ENCODE results near the gene SLC7A9. TPM values are rescaled to one million over a fixed set of nuclear protein-coding genes. Genes with fewer than 3 reads are reported as not detected.

The SLC7A9 gene
- total RNA-seq (2022) (0.64 and 1.3 TPM in 2 replicates), Bru-seq, nascent RNA (percentile 34 among the genes with signal in this experiment), BruChase-seq, experiment 1, labeled RNA remaining after a 6-hour chase (percentile 40 among the genes with signal in this experiment), BruChase-seq, experiment 2, labeled RNA remaining after a 2-hour chase (percentile 39 among the genes with signal in this experiment)
- long read RNA-seq: 0 reads

GRCh38 chr19:32869369-32869965 is at the start of gene SLC7A9:
Gene SLC7A9 (minus strand): TSS chr19:32869767. CDS start chr19:32868534, 1,233 bp downstream.
- H3K36me3 Mint-ChIP-seq (ENCODE audit: insufficient read depth, unreplicated experiment): no peaks in the 10 kb centered on the region
- H3K27me3 Mint-ChIP-seq (ENCODE audit: unreplicated experiment): no peaks in the 10 kb centered on the region
- no peak within 1 kb of the TSS for H3K4me3 Mint-ChIP-seq (ENCODE audit: low read depth, unreplicated experiment)
- no peak within 1 kb of the TSS for H3K27ac Mint-ChIP-seq (ENCODE audit: unreplicated experiment)
- intact Hi-C loops (cut with micrococcal nuclease; ENCODE audit: unreplicated experiment): no loop called here
- no TSS peak for BruUV-seq (replicated peaks)
- H3K4me1 Mint-ChIP-seq (ENCODE audit: low read depth, unreplicated experiment): peaks cover 9% of the 10 kb centered on the region
- H3K9me3 Mint-ChIP-seq (ENCODE audit: low read depth, unreplicated experiment): no peaks in the 10 kb centered on the region
- no peak for DNase-seq
- no peak for TF ChIP-seq CTCF (IDR thresholded peaks at IDR 0.05; ENCODE audit: unreplicated experiment)
- CTCF ChIA-PET: interaction anchor here (1.4 kb wide), 1 partner anchor 9 kb away, joined by 6 read pairs; no protein-coding TSS in a partner anchor

- intact Hi-C loops (cut with micrococcal nuclease; ENCODE audit: unreplicated experiment): no loop called here
Observed at GRCh38 chr19:32919365-32919764, 49.8 kb upstream of the SLC7A9 start.

GRCh38 chr19:32917616-32917996 is 48.0 kb upstream of the SLC7A9 start:
- no peaks in the 10 kb centered on the region for H3K4me1 Mint-ChIP-seq (ENCODE audit: low read depth, unreplicated experiment)
- H3K27ac Mint-ChIP-seq (ENCODE audit: unreplicated experiment): no peak overlapping the region
- no peak for TF ChIP-seq CTCF (IDR thresholded peaks at IDR 0.05; ENCODE audit: unreplicated experiment)

More at GRCh38 chr19:32919365-32919764, 49.8 kb upstream of the SLC7A9 start:
- Mint-ChIP-seq H3K4me3 (ENCODE audit: low read depth, unreplicated experiment) (no peak overlapping the region), H3K9me3 (ENCODE audit: low read depth, unreplicated experiment) (no peaks in the 10 kb centered on the region), H3K27ac (ENCODE audit: unreplicated experiment) (no peak overlapping the region), H3K4me1 (ENCODE audit: low read depth, unreplicated experiment) (no peaks in the 10 kb centered on the region), H3K27me3 (ENCODE audit: unreplicated experiment) (no peaks in the 10 kb centered on the region), H3K36me3 (ENCODE audit: insufficient read depth, unreplicated experiment) (peaks cover 5% of the 10 kb centered on the region)
- no peak for TF ChIP-seq CTCF (IDR thresholded peaks at IDR 0.05; ENCODE audit: unreplicated experiment)
- BruUV-seq (replicated peaks): no TSS peak
- CTCF ChIA-PET: interaction anchor here (0.5 to 0.7 kb wide), 2 partner anchors 19 to 180 kb away, joined by 3 to 4 read pairs; no protein-coding TSS in a partner anchor
- DNase-seq: no peak

GRCh38 chr19:32916969-32917615 is 47.5 kb upstream of the SLC7A9 start:
- Mint-ChIP-seq H3K27me3 (ENCODE audit: unreplicated experiment) (no peaks in the 10 kb centered on the region), H3K36me3 (ENCODE audit: insufficient read depth, unreplicated experiment) (peaks cover 10% of the 10 kb centered on the region), H3K27ac (ENCODE audit: unreplicated experiment) (no peak overlapping the region), H3K9me3 (ENCODE audit: low read depth, unreplicated experiment) (no peaks in the 10 kb centered on the region), H3K4me3 (ENCODE audit: low read depth, unreplicated experiment) (no peak overlapping the region), H3K4me1 (ENCODE audit: low read depth, unreplicated experiment) (no peaks in the 10 kb centered on the region)
- TF ChIP-seq CTCF (IDR thresholded peaks at IDR 0.05; ENCODE audit: unreplicated experiment): no peak
- DNase-seq: no peak
- CTCF ChIA-PET: no interaction called here
- no TSS peak for BruUV-seq (replicated peaks)
- intact Hi-C loops (cut with micrococcal nuclease; ENCODE audit: unreplicated experiment): no loop called here

More at GRCh38 chr19:32917616-32917996, 48.0 kb upstream of the SLC7A9 start:
- intact Hi-C loops (cut with micrococcal nuclease; ENCODE audit: unreplicated experiment): no loop called here
- no peak for DNase-seq
- H3K4me3 Mint-ChIP-seq (ENCODE audit: low read depth, unreplicated experiment): no peak overlapping the region
- CTCF ChIA-PET: no interaction called here
- no peaks in the 10 kb centered on the region for H3K9me3 Mint-ChIP-seq (ENCODE audit: low read depth, unreplicated experiment)
- no TSS peak for BruUV-seq (replicated peaks)
- no peaks in the 10 kb centered on the region for H3K27me3 Mint-ChIP-seq (ENCODE audit: unreplicated experiment)
- peaks cover 10% of the 10 kb centered on the region for H3K36me3 Mint-ChIP-seq (ENCODE audit: insufficient read depth, unreplicated experiment)
